HG02571 (cell line): ENCODE data around the gene RAB13.

Source experiments
- ATAC-seq: cut with Tn5 transposase; IDR thresholded peaks from one replicate; pipeline ENCODE4 v1.9.1; 2021; ENCODE audit warnings: mild to moderate bottlenecking, moderate library complexity; ENCODE audit not compliant: unreplicated experiment

Gene RAB13

DNA sequence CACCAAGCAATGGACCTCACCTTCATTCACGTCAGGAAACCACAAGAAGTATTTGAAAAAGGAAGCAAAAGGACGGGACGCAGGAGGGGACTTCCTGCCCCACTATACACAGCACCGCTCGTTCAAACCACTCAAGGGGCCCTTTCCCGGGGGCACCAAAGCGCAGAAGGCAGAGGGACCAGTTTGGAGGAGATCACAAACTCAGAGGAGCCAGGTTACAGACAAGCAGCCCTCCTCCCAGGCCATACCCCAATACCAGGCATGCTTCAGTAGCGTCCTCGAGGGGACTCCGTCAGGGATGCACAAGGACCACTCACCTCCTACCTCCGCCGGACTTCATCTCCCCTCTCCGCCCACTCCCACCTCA lies 28.4 kb downstream of the RAB13 start:
- peak; percentile 8 for ATAC-seq

DNA sequence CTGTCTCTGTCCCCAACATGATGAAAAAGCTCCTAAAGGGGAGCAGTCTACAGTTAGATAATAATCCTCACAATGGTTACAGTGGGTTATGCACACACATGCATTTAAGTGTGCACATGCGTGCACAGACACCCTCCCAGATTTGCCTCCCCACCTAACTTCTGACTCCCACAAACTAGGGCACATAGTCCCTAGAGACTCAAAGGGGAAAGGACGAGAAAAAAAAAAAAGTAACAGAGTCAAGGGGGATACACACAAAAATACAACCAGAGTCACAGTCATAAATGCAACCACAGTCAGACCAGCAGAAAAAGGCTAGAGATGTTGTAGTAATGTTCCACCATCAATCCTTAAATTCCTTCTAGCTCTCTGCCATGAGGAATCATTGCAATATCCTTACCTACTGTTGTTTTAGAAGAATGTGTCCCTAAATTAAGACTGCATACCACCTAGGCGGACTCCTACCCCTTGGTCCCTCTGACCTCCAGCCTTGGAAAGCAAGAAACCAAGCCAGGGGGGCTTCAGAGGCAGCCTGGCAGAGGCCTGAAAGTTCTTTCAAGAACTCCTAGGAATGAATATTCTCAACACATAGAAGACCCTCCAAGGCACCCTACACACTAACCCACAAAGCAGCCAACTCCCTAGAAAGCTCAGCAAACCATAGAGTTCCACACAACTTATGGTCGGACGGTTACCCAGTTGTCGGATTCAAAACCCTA lies 29.0 kb downstream of the RAB13 start:
- ATAC-seq = no peak

DNA sequence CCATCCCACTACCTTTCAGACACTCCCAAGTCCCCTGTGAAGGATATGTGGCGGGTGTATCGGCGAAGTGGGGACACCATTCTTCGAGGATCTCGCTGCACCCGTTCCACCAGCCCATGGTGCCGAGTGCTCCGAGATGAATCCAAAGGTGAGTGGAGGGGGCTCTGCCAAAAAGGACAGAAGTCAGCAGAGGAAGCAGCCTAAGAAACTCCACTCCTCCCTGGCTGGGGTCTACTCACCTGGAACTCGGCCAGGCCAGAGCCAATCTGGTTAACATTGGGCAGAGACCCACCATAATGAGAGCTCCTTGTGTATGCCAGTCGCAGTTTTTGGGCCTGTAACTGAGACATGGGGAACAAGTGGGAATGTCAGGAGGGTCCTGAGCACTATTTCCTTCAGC lies 31.3 kb downstream of the RAB13 start:
- no peak for ATAC-seq

DNA sequence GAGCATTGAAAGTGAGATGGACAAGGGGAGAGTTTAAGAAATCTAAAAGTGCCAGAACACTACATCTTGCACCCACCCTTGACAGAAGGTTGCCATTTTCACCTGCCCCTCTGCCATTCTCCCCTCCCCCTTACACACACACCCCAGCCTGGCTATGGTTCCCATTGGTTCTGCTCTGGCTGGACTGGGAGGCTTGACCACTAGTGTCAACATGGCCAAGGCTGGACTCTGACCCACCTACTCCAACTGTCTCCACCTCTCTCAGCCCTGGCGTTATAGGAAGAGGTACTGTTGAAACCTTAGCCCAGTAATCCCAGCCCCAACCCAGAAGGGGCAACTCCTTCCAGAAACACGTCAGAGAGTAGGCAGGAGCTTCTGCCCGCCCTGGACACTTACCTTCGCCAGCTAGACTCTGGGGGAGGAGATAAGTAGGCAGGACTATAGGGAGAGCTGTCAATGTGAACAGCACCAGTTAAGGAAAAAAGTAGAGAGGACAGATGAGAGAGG lies 32.2 kb downstream of the RAB13 start:
- no peak for ATAC-seq

DNA sequence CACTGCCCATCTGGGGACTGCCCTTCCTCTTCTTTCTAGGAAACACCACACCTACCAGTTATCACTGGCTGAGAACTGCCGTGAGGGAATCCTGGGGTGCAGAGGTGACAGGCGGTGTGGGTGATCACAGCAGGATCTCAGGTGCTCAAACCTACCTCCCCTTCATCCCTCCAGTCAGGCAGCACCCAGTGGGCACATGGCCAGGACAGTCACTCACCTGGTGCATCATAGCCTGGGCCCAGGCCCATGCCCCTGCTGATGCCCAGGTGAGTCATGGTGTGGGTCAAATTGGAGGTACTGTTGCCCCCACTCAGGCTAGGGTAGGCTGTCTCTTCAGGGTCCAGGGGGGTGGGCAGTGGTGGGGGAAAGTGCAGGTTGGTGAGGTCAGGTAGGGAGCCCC lies 34.3 kb downstream of the RAB13 start:
- no peak for ATAC-seq

DNA sequence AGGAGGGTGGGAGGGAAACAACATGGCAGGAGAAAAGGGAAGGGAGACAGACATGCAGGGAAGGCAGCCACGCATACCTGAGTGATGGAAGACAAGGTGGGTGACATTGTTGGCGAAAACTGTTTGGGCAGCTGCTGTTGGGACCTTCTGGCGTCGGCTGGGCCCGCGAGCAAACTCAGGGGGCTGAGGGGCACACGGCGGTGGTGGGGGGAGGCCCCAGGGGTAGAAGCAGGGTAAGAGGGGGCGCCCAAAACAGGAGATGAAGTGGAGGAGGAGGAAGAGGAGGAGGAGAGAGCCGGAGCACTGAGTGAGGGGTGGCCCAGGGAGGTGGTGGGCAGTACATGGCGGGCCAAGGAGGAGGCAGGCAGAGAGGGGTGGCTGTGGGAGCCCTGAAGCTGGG lies 35.0 kb downstream of the RAB13 start:
- ATAC-seq = no peak

DNA sequence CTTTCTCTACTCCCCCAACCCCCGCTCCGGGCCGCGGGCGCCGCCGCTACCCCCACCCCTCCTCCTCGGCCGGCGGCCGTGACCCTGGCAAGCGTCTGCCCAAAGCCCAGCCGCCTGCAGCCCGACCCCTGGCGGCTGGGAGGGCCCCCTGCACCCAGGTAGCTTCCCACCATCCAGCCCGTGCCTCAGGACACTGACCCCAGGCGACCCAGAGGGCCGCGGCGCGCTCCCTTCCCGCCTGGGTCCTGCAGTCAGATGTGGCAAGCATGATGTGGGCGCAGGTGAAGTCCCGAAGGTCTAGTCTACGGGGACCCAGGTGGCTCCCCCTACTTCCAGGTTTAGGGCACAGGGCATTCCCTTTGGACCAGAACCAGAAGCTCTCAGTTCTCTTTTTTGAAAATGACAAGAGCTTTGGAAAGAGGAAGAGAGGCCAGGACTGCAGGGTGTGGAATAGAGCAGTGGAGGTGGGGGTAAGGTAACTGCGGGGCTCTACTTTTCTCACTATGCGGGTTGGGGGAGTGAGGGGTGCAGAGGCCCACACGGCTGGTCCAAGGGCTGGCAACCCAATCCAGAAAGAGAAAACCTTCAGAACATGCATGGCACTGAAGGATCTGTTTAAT lies 39.4 kb downstream of the RAB13 start, which contains the start of gene DENND4B:
TSS of gene DENND4B (minus strand) at position 97 of the 620 bp plus-strand sequence. CDS start 2,344 bp downstream, outside the sequence.
- ATAC-seq = peak; percentile 62

DNA sequence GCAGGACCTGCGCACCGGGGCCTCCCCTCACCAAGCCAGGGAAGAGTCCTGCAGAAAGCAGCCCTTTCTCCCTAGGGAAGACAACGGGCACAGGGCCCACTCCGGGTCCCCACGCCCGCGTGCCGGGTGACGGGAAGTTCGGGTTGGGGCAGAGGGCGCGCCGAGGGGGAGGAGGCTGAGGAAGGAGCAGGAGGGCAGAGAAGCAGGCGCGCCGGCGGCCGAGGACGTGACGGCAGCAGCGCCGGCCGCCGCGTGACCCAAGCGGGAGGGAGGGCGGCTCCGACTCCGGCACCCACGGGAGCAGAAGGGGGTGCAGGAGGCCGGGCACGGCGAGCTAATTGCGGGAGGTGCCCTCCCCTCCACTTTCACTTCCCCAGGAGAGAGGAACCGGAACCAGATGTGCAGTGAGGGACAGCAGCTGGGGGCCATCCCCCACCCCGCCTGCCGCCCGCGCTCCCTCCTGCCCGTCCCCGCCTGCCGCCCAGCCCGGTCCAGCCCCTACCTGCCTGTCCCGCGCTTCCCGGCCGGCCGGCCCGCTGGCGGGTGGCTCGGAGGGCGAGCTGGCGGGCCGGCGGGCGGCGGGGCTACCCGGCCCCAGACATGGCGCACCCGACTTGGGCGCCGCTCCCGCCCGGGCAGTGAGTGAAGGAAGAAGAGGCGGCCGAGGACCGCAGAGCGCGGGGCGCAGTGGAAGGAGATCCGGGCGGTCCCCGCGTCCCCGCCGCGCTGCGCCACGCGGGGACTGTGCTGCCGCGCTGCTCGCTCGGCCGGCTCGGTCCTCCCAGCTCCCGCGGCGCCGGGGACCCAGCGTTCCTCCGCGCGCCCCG lies 40.1 kb downstream of the RAB13 start:
- peak; percentile 64 for ATAC-seq

DNA sequence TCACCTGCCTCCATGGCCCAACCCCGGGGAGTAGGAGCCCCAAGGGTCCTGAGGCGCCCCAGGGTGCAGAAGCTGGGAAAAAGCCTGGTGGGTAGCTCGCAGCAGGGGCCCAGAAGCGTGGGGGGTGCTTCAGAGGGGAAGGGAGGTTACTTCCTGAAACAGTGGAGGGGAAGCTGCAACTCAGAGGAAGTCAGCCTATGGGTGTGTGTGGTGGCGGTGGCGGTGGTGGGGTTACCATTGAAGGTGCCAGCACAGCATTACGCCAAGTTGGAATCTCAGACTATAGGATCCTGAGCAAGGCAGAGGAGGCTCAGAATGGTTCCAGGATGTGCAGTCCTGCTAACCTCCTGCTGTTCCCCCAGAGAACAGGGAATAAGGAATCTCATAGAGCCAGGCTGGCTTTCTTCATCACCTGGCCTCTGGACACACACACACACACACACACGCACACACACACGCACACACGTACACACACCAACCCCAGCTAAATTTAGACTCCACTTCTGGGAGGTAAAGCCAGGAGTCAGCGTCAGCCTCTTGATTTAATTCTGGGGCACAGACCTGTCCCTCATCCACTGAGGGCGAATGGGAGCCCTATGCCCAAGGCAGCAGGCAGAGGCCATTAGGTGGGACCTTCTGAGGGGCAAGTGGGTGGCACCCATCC lies 40.9 kb downstream of the RAB13 start:
- peak; percentile 3 for ATAC-seq

DNA sequence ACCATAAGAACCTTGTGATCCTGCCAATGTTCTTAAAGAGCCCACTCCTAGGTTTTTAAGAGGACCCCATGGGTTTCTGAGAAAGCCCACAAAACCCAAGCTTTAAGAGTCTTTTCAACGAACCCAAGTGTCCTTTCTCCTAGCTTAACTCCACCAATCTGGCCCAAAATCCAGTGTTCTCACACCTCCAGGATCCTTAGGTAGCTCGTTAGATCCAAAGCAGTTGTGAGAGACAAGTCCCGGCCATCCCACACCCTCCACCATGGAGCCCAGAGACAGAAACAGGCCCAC lies 41.4 kb downstream of the RAB13 start:
- no peak for ATAC-seq

DNA sequence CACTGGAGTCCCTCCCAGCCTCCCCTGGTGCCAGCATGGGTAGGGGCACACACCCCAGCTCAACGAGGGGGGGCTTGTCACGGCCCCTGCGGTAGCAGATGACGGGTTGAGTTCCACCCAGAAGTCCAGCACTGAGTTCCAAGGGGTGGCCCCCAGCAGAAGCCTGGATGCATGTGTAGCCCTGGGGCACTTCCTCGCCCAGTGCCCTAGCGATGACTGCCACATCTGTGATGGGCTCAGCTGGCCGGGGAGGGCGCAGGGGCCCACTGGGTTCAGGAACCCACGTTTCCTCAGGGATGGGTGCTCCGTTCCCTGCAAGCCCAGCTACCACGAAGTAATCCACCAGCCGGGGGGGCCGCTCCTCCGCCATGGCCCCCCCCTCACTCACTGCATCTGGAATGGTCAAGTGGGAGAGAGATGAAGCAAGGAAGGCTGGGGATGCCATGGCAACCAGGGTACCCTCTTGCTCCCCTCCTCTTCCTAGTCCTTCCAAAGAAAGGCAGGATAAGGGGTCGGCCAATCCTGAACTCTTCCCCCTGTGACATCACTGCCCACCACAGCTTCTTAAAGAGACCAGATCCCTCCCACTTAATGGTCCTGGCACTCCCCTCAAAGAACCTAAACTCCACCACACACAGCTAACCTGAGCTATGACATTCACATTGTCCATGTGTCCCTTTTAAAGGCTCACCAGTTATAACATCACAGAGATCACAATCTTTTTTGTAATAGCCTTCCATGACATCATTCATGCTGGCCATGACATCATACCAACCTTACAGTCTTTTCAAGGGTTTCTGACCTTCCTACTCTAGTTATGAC lies 41.9 kb downstream of the RAB13 start:
- no peak for ATAC-seq

DNA sequence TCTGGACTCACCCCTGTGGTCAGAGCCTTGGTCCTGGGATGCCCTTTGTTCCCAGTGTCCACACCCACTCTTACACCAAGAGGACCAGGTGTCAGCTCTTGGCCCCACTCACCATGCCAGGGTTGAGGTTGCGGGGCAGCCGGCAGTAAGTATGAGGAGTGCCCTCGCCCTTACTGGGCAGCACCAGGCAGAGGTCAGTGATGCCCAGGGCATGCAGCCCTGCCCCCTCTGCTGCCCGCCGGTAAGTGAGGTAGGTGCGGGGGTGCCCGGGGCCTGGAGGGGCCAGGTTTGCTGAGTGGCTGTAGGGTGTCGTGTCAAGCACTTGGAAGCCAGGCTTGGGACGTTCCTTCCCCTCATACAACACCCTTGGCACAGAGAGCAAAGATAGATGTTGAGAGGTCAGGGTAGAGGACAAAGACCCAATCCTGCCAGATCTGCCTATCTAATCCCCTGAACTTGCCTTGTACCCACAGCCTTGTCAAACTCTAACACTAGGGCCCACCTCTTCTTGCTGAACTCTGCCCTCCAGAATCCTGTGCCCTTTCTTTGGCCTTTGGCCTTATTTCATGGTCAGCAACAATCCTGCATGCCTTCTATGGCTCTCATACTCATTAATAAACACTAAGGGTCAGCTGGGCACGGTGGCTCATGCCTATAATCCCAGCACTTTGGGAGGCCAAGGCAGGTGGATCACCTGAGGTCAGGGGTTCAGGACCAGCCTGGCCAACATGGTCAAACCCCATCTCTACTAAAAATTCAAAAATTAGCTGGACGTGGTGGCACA lies 43.2 kb downstream of the RAB13 start:
- no peak for ATAC-seq

DNA sequence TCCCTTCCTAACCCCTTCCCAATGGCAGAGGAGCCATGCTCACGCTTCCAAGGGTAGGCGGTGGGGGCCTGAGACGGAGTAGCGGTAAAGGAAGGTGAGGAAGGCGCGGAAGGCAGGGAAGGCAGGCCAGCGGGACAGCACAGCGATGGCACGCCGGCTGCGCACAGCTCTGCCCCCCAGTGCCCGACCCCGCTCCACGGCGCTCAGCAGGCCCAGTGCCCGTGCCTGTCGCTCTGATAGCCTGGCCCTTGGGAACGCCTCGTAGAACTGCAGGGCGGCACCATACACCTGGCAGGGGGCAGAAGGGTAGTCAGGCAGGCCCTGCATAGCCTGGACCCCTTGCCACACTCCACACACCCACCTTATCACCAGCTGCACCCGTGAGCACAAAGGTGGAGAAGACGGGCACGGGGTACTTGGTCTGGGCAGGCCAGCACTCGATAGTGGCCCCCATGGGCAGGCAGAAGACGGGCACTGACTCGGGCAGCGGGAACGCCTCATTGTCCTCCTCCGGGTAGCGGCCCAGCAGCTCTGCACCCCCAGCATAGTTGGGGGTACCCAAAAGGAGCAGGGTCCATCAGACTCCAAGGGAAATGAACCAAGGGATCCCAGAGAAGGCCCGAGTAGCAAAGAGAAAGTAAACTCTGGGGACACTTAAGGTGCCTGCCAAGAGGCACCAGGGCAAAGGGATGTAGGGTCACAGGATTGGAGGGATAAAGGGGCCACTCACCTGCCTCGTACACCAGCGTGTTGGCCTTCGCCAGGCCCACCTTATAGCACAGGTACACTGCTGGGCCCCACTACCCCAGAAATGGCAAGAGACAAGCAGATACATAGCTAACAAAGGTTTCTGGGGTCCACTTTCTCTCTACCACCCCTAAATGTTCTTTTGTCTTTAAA lies 44.1 kb downstream of the RAB13 start:
- ATAC-seq = no peak

DNA sequence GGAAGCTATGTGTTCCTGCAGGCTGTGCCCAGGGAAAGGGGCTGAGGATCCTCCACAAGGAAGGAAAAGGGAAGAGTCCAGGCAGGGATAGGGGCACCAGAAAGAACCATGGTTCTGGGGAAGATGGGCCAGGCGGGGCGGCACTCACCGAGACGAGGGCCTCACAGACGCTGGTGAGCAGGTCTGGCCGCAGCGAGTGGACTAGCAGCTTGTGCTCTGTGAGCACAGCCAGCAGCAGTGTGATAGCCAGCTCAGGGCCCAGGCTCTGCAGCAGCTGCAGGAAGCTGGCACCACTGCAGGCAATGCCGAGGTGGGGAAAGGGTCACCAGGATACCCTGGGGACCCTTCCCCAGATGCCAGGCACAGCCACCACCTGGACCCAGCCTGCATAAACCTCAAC lies 45.4 kb downstream of the RAB13 start:
- ATAC-seq = no peak

DNA sequence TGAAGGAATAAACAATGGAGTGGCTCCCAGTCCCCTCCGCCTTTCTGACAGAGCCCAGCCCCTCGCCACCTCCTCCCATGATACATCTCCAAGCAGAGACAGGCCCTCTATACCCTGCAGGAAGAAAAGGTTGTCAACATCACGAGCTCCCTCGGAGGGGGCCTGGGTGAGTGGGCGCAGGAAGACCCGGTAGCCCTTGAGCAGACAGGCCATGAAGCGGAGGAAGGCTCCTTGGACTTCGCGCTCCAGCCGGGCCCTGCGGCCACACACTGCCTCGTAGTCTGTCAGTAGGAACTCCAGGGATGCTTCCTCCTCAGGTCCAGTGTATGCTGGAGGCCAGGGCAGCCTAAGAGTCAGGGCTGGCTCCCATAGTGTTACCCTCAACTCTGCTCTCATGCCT lies 46.7 kb downstream of the RAB13 start:
- ATAC-seq = no peak

DNA sequence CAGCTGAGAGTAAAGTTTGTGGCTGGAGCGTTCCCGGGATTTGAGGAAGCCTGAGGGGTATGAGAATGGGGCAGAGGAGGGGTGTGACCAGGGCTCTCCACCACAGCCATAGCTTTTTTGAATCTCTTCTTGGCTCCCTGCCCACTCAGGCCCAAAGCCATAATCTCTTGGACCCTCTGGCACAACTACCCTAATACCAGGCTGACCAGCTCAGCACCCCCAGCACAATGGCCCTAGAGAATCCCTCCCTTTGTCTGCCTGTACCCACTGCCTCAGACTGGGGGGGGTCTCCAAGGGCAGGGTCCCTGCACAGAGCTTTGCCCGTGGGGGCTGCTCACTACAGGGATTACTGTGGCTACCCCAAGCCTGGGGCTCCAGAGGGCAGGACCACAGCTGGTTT lies 47.1 kb downstream of the RAB13 start:
- no peak for ATAC-seq

DNA sequence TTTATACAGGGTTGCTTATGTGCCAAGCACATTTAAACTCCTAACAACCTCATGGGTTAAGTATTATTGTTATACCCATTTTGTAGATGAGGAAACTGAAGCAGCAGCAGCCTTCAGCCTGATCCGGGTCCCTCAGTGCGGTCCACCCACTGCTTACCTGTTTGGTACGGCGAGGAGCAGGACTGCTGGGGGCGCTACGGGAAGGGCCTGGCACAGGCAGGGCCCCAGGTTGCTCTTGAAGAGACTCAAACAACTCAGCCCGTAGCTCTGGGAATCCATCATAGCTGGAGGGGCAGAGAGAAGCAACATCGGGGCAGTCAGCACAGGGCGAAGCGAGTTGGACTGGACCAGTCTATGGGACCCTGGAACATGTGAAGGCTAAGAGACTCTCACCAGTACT lies 48.8 kb downstream of the RAB13 start:
- ATAC-seq = no peak

DNA sequence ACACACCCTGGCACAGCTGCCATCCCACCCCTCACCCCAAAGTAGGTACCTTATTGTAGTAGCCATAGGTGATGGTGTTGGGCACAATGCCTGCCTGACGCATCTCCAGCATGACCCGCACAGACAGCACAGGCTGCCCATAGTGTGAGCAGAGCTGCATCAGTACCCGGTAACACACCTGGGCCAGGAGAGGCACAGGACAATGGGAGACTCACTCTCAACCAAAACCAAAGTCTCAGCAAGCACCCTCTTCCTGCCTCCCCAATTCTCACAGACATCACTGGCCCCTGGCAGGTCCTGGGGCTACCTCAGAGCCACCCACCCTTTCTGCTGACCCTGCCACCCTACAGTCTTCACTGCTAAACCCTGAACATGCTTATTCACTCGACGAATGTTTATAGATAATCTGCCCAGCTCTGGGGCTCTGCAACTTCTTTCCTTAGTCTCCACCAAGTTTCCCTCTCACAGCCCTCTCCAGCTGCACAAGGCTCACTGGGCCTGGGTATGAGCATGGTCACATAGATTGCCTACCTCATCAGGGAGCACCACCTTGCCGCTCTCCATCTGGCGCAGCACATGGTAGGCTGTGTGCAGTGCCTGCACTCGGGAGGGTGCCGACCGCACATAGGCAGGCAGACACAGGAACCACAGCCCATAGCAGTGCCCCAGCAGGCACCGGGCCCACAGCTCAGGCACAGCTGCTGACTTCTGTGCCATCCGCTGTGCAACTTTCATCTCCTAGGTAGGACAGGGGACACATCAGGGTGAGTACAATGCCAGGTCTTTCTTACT lies 49.9 kb downstream of the RAB13 start:
- no peak for ATAC-seq
